Kidney epithelial cell (primary cell): ENCODE data around the gene DOCK4. TPM values are rescaled to one million over a fixed set of nuclear protein-coding genes. Genes with fewer than 3 reads are reported as not detected.

Source experiments
- DNase-seq: peaks from one replicate; pipeline ENCODE4 v3.0.0-alpha.2; 2010; ENCODE audit warnings: low read depth
- H3K27me3 ChIP-seq: 2 replicates; pipeline ENCODE4 v1.6.0; 2011; ENCODE audit warnings: low read length; ENCODE audit not compliant: control insufficient read depth, insufficient read depth
- H3K36me3 ChIP-seq: 2 replicates; pipeline ENCODE4 v1.5.1; 2011; ENCODE audit warnings: low read length; ENCODE audit not compliant: control insufficient read depth, insufficient read depth
- H3K4me3 ChIP-seq: 2 replicates; pipeline ENCODE4 v1.5.1; 2011; ENCODE audit warnings: low read depth, mild to moderate bottlenecking, control low read depth, low read length
- CTCF ChIP-seq: IDR thresholded peaks from 2 replicates; pipeline ENCODE4 v1.5.1; 2011; ENCODE audit warnings: mild to moderate bottlenecking, moderate library complexity, low read length, control low read depth, inconsistent platforms; ENCODE audit not compliant: insufficient read depth, poor library complexity, severe bottlenecking
- total RNA-seq: library from RNA; depleted of rRNA; stranded (reverse); fragments of >200 nt; gene quantifications from 2 replicates; pipeline ENCODE4 v1.2.3, GENCODE V29; 2015

DOCK4 gene
- total RNA-seq, 1 donor from 2014 or later = 16.8 TPM

DNA sequence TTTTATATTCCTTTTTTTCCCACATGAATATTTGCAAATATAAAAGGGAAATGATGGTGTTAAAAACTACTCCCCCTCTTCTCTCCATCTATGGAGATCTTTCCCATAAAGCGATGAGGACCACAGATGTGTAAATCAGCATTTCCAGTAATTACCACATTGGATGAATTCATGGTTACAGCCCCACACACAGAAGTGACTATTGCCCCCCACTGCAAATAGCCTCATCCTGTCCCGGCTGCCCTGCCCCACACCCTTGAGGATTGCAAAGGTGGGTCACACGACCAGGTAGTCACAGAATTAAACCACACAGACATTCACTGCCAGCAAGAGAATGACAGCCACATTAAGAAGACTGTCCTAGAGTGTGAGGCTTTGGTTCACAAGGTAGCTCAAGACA lies 145.1 kb downstream of the DOCK4 start:
- Histone ChIP-seq H3K4me3 (no peak overlapping the region), H3K27me3 (no peaks in the 10 kb centered on the region), H3K36me3 (no peaks in the 10 kb centered on the region)
- no peak for DNase-seq
- TF ChIP-seq CTCF = no peak

GRCh38 chr7:112060625-112061024 lies 145.6 kb downstream of the DOCK4 start:
- DNase-seq = no peak
- Histone ChIP-seq H3K36me3 (no peaks in the 10 kb centered on the region), H3K4me3 (no peak overlapping the region), H3K27me3 (no peaks in the 10 kb centered on the region)
- TF ChIP-seq CTCF = no peak

DNA sequence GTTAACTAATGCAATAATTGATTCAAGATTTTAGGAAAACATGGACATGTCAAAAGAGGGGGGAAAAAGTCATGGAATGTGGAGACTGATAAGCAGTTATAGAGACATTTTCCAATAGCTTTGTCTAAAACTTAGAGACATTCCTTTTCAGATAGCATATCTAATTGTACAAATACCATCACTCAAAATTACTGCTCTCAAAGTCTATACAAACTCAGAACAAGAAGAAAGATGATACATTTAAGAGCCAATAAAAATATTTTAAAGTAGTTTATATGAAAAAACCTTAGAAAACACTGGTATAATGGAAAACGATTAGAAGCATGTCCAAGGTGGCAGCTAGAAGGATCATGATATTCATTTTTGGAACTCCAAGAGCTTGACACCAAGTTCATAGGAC lies 146.5 kb downstream of the DOCK4 start:
- DNase-seq = no peak
- no peaks in the 10 kb centered on the region for H3K36me3 ChIP-seq
- no peak for TF ChIP-seq CTCF

DNA sequence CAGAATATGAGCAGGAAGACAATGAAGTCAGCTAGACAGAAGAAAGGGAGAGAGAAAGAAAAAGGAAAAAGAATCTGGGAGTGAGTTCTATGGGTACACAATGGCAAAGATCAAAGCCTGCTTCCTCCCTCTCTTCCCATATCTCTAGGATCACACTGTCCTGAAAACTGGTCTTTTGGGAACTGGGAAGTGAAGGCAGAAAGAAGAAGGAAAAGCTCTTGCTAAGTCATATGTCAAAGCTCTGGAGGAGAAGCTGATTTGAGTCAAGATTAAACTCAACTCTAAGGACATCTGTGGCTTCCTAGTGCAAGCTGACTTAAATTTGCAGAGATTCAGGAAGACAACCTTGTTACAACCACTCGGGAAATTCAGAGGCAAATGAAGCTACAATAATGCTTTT lies 147.5 kb downstream of the DOCK4 start:
- DNase-seq = no peak
- H3K4me3 ChIP-seq = no peak overlapping the region
- H3K36me3 ChIP-seq = no peaks in the 10 kb centered on the region
- TF ChIP-seq CTCF = no peak
- no peaks in the 10 kb centered on the region for H3K27me3 ChIP-seq

More for the DNA sequence above, 146.5 kb downstream of the DOCK4 start:
- Histone ChIP-seq H3K4me3 (no peak overlapping the region), H3K27me3 (no peaks in the 10 kb centered on the region)

DNA sequence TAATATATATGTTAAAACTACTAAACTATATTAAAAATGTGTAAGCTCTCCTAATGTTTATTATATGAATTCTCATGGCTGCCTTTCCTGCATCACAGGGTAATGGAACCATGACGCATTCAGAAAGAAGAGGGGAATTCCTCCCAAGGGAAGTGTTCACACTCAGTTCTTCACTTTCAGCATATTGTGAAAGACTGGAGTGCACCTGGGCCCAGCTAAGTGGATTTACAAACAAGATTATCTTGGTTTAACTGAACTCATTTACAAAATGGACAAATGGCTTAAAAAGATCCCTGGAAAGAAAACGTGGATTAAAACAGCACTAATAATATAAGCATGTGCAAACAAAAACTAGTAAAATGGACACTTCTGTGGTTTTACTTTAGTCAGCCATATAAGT lies 149.8 kb downstream of the DOCK4 start:
- no peak for DNase-seq
- no peaks in the 10 kb centered on the region for H3K27me3 ChIP-seq
- no peak overlapping the region for H3K4me3 ChIP-seq
- no peaks in the 10 kb centered on the region for H3K36me3 ChIP-seq
- TF ChIP-seq CTCF = no peak

GRCh38 chr7:112053737-112054069 lies 152.5 kb downstream of the DOCK4 start:
- H3K36me3 ChIP-seq = no peaks in the 10 kb centered on the region
- H3K27me3 ChIP-seq = no peaks in the 10 kb centered on the region
- TF ChIP-seq CTCF = no peak
- no peak overlapping the region for H3K4me3 ChIP-seq
- DNase-seq = no peak
